Fibroblast of mammary gland (primary cell): ENCODE results near the gene KIAA0825.
A peak's percentile ranks its signal among the peaks of the same experiment; 100 is the strongest.

Experiments
- DNase-seq: peaks from one replicate; pipeline ENCODE4 v3.0.0-alpha.2; 2010; ENCODE audit warnings: low read depth
- H3K4me3 ChIP-seq: 2 replicates; pipeline ENCODE4 v1.5.1; 2011; ENCODE audit warnings: low read depth, mild to moderate bottlenecking, low read length, moderate library complexity; ENCODE audit not compliant: control insufficient read depth
- CTCF ChIP-seq: conservative IDR thresholded peaks from 2 replicates; pipeline ENCODE4 v1.5.1; 2011; ENCODE audit warnings: low read depth, low read length, inconsistent platforms; ENCODE audit not compliant: control insufficient read depth, insufficient read depth

KIAA0825 gene

GRCh38 chr5:94558028-94558427, 60.4 kb downstream of the KIAA0825 start:
- DNase-seq = no peak
- no peak for TF ChIP-seq CTCF
- no peak overlapping the region for H3K4me3 ChIP-seq

GRCh38 chr5:94551858-94552257, 66.5 kb downstream of the KIAA0825 start:
- DNase-seq = no peak
- H3K4me3 ChIP-seq = no peak overlapping the region
- no peak for TF ChIP-seq CTCF

GRCh38 chr5:94545870-94546625, 72.4 kb downstream of the KIAA0825 start:
- no peak for TF ChIP-seq CTCF
- no peak overlapping the region for H3K4me3 ChIP-seq
- DNase-seq = no peak

GRCh38 chr5:94544875-94545547, 73.4 kb downstream of the KIAA0825 start:
- no peak overlapping the region for H3K4me3 ChIP-seq
- no peak for TF ChIP-seq CTCF
- DNase-seq = no peak

- H3K4me3 ChIP-seq = no peak overlapping the region
- DNase-seq = peak; percentile 30
- no peak for TF ChIP-seq CTCF
Measured at GRCh38 chr5:94544031-94544650, 74.3 kb downstream of the KIAA0825 start.

- TF ChIP-seq CTCF = no peak
- DNase-seq = no peak
Measured at GRCh38 chr5:94540856-94541494, 77.4 kb downstream of the KIAA0825 start.

More at GRCh38 chr5:94540856-94541494, 77.4 kb downstream of the KIAA0825 start:
- no peak overlapping the region for H3K4me3 ChIP-seq
